Type B pancreatic cell (in vitro differentiated cells): ENCODE measurements around the gene SOX1. TPM values are rescaled to one million over a fixed set of nuclear protein-coding genes. Genes with fewer than 3 reads are reported as not detected.

Source experiments
- DNase-seq: peaks from one replicate; pipeline ENCODE4 v3.0.0; 2021; ENCODE audit warnings: mixed read lengths; ENCODE audit not compliant: unreplicated experiment; ENCODE audit errors: extremely low spot score
- H3K27ac Mint-ChIP-seq: 2 replicates; pipeline ENCODE4 v1.8.0; 2021; ENCODE audit warnings: mild to moderate bottlenecking, mixed read lengths
- H3K27me3 Mint-ChIP-seq: 2 replicates; pipeline ENCODE4 v1.8.0; 2021; ENCODE audit warnings: mixed read lengths
- H3K36me3 Mint-ChIP-seq: 2 replicates; pipeline ENCODE4 v1.8.0; 2021; ENCODE audit warnings: mixed read lengths
- H3K4me1 Mint-ChIP-seq: one replicate; pipeline ENCODE4 v1.8.0; 2021; ENCODE audit warnings: mixed read lengths; ENCODE audit not compliant: unreplicated experiment
- H3K4me3 Mint-ChIP-seq: 2 replicates; pipeline ENCODE4 v1.8.0; 2021; ENCODE audit warnings: mild to moderate bottlenecking, mixed read lengths
- H3K9me3 Mint-ChIP-seq: 2 replicates; pipeline ENCODE4 v1.8.0; 2021; ENCODE audit warnings: mixed read lengths
- CTCF ChIP-seq: fragments of 200-600 bp; sonication (generic); conservative IDR thresholded peaks from 2 replicates; pipeline ENCODE4 v1.5.0; 2021; ENCODE audit warnings: antibody characterized with exemption, mild to moderate bottlenecking
- total RNA-seq: library from RNA; stranded (reverse); gene quantifications from 2 replicates; pipeline ENCODE4 v1.2.1, GENCODE V29; 2021; ENCODE audit warnings: low replicate concordance

Gene SOX1
- total RNA-seq, 1 donor from 2014 or later = 1.3 TPM

GRCh38 chr13:112056284-112056727, 10.6 kb upstream of the SOX1 start:
- no peak for DNase-seq
- peaks cover 13% of the 10 kb centered on the region for H3K4me1 Mint-ChIP-seq

GRCh38 chr13:112056739-112057438, 10.1 kb upstream of the SOX1 start:
- H3K27ac Mint-ChIP-seq = no peak overlapping the region
- peaks cover 98% of the 10 kb centered on the region for H3K27me3 Mint-ChIP-seq
- no peak for TF ChIP-seq CTCF
- H3K4me3 Mint-ChIP-seq = peak overlapping the region; percentile 63
- H3K4me1 Mint-ChIP-seq = peaks cover 13% of the 10 kb centered on the region
- H3K36me3 Mint-ChIP-seq = no peaks in the 10 kb centered on the region
- DNase-seq = no peak
- H3K9me3 Mint-ChIP-seq = no peaks in the 10 kb centered on the region

More at GRCh38 chr13:112056284-112056727, 10.6 kb upstream of the SOX1 start:
- peaks cover 98% of the 10 kb centered on the region for H3K27me3 Mint-ChIP-seq
- peak overlapping the region; percentile 63 for H3K4me3 Mint-ChIP-seq
- H3K27ac Mint-ChIP-seq = no peak overlapping the region
- no peak for TF ChIP-seq CTCF
- no peaks in the 10 kb centered on the region for H3K36me3 Mint-ChIP-seq
- H3K9me3 Mint-ChIP-seq = no peaks in the 10 kb centered on the region

DNA sequence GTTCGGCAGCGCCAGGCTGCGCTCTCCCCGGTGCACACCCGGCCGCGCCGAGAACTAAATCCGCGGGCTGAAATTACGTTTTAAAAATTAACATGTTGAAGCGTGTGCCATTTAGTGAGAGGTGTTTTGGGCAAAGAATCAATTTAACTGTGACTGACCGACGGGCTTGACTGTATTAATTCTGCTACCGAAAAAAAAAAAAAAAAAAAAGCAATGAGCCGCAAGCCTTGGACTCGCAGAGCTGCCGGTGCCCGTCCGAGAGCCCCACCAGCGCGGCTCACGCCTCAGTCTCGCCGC, 9.6 kb upstream of the SOX1 start:
- Mint-ChIP-seq H3K4me3 (no peak overlapping the region), H3K27me3 (peaks cover 98% of the 10 kb centered on the region), H3K4me1 (peaks cover 13% of the 10 kb centered on the region)

GRCh38 chr13:112057736-112058518, 9.0 kb upstream of the SOX1 start:
- no peaks in the 10 kb centered on the region for H3K9me3 Mint-ChIP-seq
- H3K27me3 Mint-ChIP-seq = peaks cover 96% of the 10 kb centered on the region
- no peak for TF ChIP-seq CTCF
- no peak overlapping the region for H3K4me3 Mint-ChIP-seq
- H3K36me3 Mint-ChIP-seq = no peaks in the 10 kb centered on the region
- H3K27ac Mint-ChIP-seq = no peak overlapping the region
- DNase-seq = no peak
- H3K4me1 Mint-ChIP-seq = peaks cover 13% of the 10 kb centered on the region

More for the DNA sequence above, 9.6 kb upstream of the SOX1 start:
- no peak for DNase-seq
- H3K36me3 Mint-ChIP-seq = no peaks in the 10 kb centered on the region
- no peaks in the 10 kb centered on the region for H3K9me3 Mint-ChIP-seq
- no peak overlapping the region for H3K27ac Mint-ChIP-seq
- TF ChIP-seq CTCF = no peak

DNA sequence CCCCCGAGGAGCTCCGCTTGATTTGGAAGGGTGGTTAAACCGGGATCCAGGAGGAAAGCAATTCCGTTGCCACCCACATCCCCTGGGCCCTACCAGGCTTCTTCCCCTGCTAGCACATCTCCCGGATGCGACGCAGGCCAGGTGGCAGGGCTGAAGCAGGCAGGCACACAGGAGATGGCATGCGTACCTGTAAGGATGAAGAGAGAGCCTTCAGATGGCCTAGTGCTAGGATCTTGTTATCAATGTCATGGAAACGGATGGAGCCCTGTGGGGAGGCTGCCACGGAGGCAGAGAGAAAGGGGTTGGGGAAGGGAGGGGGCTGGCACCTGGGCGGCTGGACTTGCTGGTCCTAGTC, 8.5 kb upstream of the SOX1 start:
- Mint-ChIP-seq H3K4me3 (no peak overlapping the region), H3K4me1 (peaks cover 9% of the 10 kb centered on the region), H3K9me3 (no peaks in the 10 kb centered on the region), H3K27me3 (peaks cover 96% of the 10 kb centered on the region), H3K36me3 (no peaks in the 10 kb centered on the region), H3K27ac (no peak overlapping the region)
- TF ChIP-seq CTCF = no peak
- no peak for DNase-seq
